Common myeloid progenitor, CD34-positive (primary cell): ENCODE results near the gene C9orf50.

Experiments used
- CTCF ChIA-PET: fragments of 350-600 bp; sonication (Branson Sonifier 250); formaldehyde crosslinking; loops from one replicate; lab custom pipeline; 2021; ENCODE audit warnings: antibody characterized with exemption; lab: Charles Lee
- POLR2A ChIA-PET: fragments of 350-600 bp; sonication (Branson Sonifier 250); formaldehyde crosslinking; loops from one replicate; lab custom pipeline; 2021; ENCODE audit warnings: antibody characterized with exemption; lab: Charles Lee
- DNase-seq, 3 donors: peaks; one replicate each; pipeline versions ENCODE4 v3.0.0 to v3.0.0-alpha.2; 2013
- H3K27ac ChIP-seq, 2 experiments: 1 replicate in 1 of 2; 2 replicates in 1 of 2; pipeline ENCODE4 v1.7.0; 2013; ENCODE audit warnings: inconsistent platforms in 2 of 2, low read length in 2 of 2, mild to moderate bottlenecking in 2 of 2, low read depth in 1 of 2, moderate library complexity in 1 of 2; ENCODE audit not compliant: severe bottlenecking in 2 of 2, insufficient read depth in 1 of 2, poor library complexity in 1 of 2
- H3K27me3 ChIP-seq, 5 experiments: replicated peaks in 2 of 5; 1 replicate in 3 of 5; 2 replicates in 2 of 5; pipeline versions ENCODE4 v1.6.1 to v1.7.0; 2013; ENCODE audit warnings: low read length in 4 of 5, mild to moderate bottlenecking in 2 of 5, moderate library complexity in 2 of 5, inconsistent platforms in 1 of 5; ENCODE audit not compliant: insufficient read depth in 5 of 5, control insufficient read depth in 4 of 5
- H3K36me3 ChIP-seq, 4 experiments: 1 replicate in 2 of 4; 2 replicates in 2 of 4; pipeline versions ENCODE4 v1.6.1 to v1.7.0; 2013; ENCODE audit warnings: low read length in 3 of 4, control low read depth in 1 of 4, mild to moderate bottlenecking in 1 of 4; ENCODE audit not compliant: control insufficient read depth in 4 of 4, insufficient read depth in 4 of 4
- H3K4me1 ChIP-seq, 4 experiments: 1 replicate in 3 of 4; 2 replicates in 1 of 4; pipeline versions ENCODE4 v1.6.1 to v1.7.1; 2013; ENCODE audit warnings: low read length in 3 of 4, mild to moderate bottlenecking in 3 of 4, control low read depth in 1 of 4, inconsistent platforms in 1 of 4, moderate library complexity in 1 of 4; ENCODE audit not compliant: control insufficient read depth in 4 of 4, insufficient read depth in 4 of 4; ENCODE audit errors: control extremely low read depth in 1 of 4
- H3K4me3 ChIP-seq, 7 experiments: 1 replicate in 4 of 7; 2 replicates in 3 of 7; pipeline versions ENCODE4 v1.5.1 to v1.7.0; 2013; ENCODE audit warnings: mild to moderate bottlenecking in 7 of 7, low read length in 6 of 7, moderate library complexity in 6 of 7, inconsistent platforms in 2 of 7, low read depth in 2 of 7, control low read depth in 1 of 7; ENCODE audit not compliant: insufficient read depth in 4 of 7, control insufficient read depth in 1 of 7; ENCODE audit errors: extremely low read depth in 1 of 7
- H3K9me3 ChIP-seq, 5 experiments: 1 replicate in 4 of 5; 2 replicates in 1 of 5; pipeline versions ENCODE4 v1.6.1 to v1.7.1; 2013; ENCODE audit warnings: low read length in 4 of 5, mild to moderate bottlenecking in 2 of 5, inconsistent platforms in 1 of 5, low read depth in 1 of 5, moderate library complexity in 1 of 5; ENCODE audit not compliant: control insufficient read depth in 4 of 5, insufficient read depth in 2 of 5; ENCODE audit errors: control extremely low read depth in 1 of 5
- WGBS: methylation state at CpG from one replicate; pipeline ENCODE4 v1.1.5; 2013; ENCODE audit not compliant: insufficient coverage; 5-methylcytosine and 5-hydroxymethylcytosine counted together

C9orf50 gene

GRCh38 chr9:129626625-129627284, 5.9 kb upstream of the C9orf50 start:
- H3K9me3 ChIP-seq, result no peaks in the 10 kb centered on the region
- WGBS, result 6% methylated on average over 18 of the region's 20 CpGs
- ChIA-PET CTCF (interaction anchor here (0.8 to 7.1 kb wide), 9 partner anchors 11 to 488 kb away, joined by 3 to 76 read pairs (median 4); no protein-coding TSS in a partner anchor), POLR2A (interaction anchor here (0.6 to 1.2 kb wide), 2 partner anchors 11 to 1066 kb away, joined by 3 to 4 read pairs; no protein-coding TSS in a partner anchor)
- peak overlapping the region; percentile 66 to 89 (median 84) for H3K4me3 ChIP-seq
- no peaks in the 10 kb centered on the region for H3K27me3 ChIP-seq
- H3K27ac ChIP-seq, result peak overlapping the region; percentile 61 to 81
- peaks cover 19 to 45% (median 35%) of the 10 kb centered on the region in 4 experiments for H3K4me1 ChIP-seq
- H3K36me3 ChIP-seq, result peaks cover 3 to 40% (median 7%) of the 10 kb centered on the region in 4 experiments
- DNase-seq, result peak in 2 of 3 donors; percentile 41 to 52

- H3K27ac ChIP-seq, result peak within 1 kb of the TSS; percentile 61 to 81
- ChIA-PET CTCF (interaction anchor here (0.8 to 7.1 kb wide), 8 partner anchors 10 to 488 kb away, joined by 3 to 76 read pairs (median 14); no protein-coding TSS in a partner anchor), POLR2A (interaction anchor here (0.6 to 1.0 kb wide), 7 partner anchors 10 to 1065 kb away, joined by 3 to 6 read pairs (median 4); partner anchors contain the start of gene IER5L)
- no peaks in the 10 kb centered on the region for H3K27me3 ChIP-seq
- peak within 1 kb of the TSS; percentile 66 to 89 (median 84) for H3K4me3 ChIP-seq
- WGBS, result 0% methylated on average over 41 of the region's 55 CpGs
- peaks cover 19 to 45% (median 35%) of the 10 kb centered on the region in 4 experiments for H3K4me1 ChIP-seq
- peaks cover 2 to 34% (median 6%) of the 10 kb centered on the region in 4 experiments for H3K36me3 ChIP-seq
- H3K9me3 ChIP-seq, result no peaks in the 10 kb centered on the region
- DNase-seq, result peak; percentile 87 to 94 (median 93)
Observed at GRCh38 chr9:129626079-129626624, 5.3 kb upstream of the C9orf50 start, which contains the start of gene NTMT1. Gene NTMT1 (plus strand): TSS chr9:129626163. CDS start chr9:129632704, 6,541 bp downstream.

GRCh38 chr9:129624947-129625346, 4.0 kb upstream of the C9orf50 start:
- H3K27me3 ChIP-seq, result peaks cover 0 to 4% (median 3%) of the 10 kb centered on the region in 5 experiments
- H3K27ac ChIP-seq, result peak overlapping the region in 1 of 2 experiments; percentile 79
- peak; percentile 84 to 96 (median 93) for DNase-seq
- H3K36me3 ChIP-seq, result peaks cover 0 to 23% (median 4%) of the 10 kb centered on the region in 4 experiments
- WGBS, result 2% methylated on average over 7 of the region's 9 CpGs
- ChIA-PET POLR2A (interaction anchor here (0.9 to 1.4 kb wide), 4 partner anchors 14 to 493 kb away, joined by 3 to 10 read pairs (median 6); no protein-coding TSS in a partner anchor), CTCF (interaction anchor here (0.7 to 7.1 kb wide), 21 partner anchors 8 to 501 kb away, joined by 3 to 76 read pairs (median 5); partner anchors contain the start of gene ASB6)
- no peaks in the 10 kb centered on the region for H3K9me3 ChIP-seq
- H3K4me3 ChIP-seq, result peak overlapping the region in 6 of 7 experiments; percentile 66 to 89 (median 85)
- H3K4me1 ChIP-seq, result peaks cover 19 to 56% (median 46%) of the 10 kb centered on the region in 4 experiments

- WGBS, result 37% methylated on average over 8 of the region's 12 CpGs
- peak; percentile 63 to 68 (median 65) for DNase-seq
- Histone ChIP-seq H3K27me3 (peaks cover 0 to 4% (median 3%) of the 10 kb centered on the region in 5 experiments), H3K4me1 (peaks cover 19 to 61% (median 50%) of the 10 kb centered on the region in 4 experiments), H3K4me3 (peak overlapping the region in 2 of 7 experiments; percentile 84 to 86), H3K9me3 (no peaks in the 10 kb centered on the region), H3K36me3 (peaks cover 0 to 17% (median 3%) of the 10 kb centered on the region in 4 experiments), H3K27ac (no peak overlapping the region)
- ChIA-PET POLR2A (interaction anchor here (0.9 to 1.4 kb wide), 4 partner anchors 13 to 493 kb away, joined by 3 to 10 read pairs (median 6); no protein-coding TSS in a partner anchor), CTCF (interaction anchor here (0.8 to 7.1 kb wide), 21 partner anchors 11 to 512 kb away, joined by 3 to 76 read pairs (median 5); partner anchors contain the start of gene ASB6)
Observed at GRCh38 chr9:129624168-129624759, 3.4 kb upstream of the C9orf50 start.

GRCh38 chr9:129623331-129623730, 2.4 kb upstream of the C9orf50 start:
- H3K27ac ChIP-seq, result no peak overlapping the region
- POLR2A ChIA-PET, result no interaction called here
- H3K4me1 ChIP-seq, result peaks cover 19 to 58% (median 50%) of the 10 kb centered on the region in 4 experiments
- H3K27me3 ChIP-seq, result peaks cover 0 to 4% (median 3%) of the 10 kb centered on the region in 5 experiments
- peaks cover 0 to 8% (median under 1%) of the 10 kb centered on the region in 4 experiments for H3K36me3 ChIP-seq
- WGBS, result 96% methylated on average over 6 of the region's 6 CpGs
- CTCF ChIA-PET, result interaction anchor here (0.7 to 7.1 kb wide), 12 partner anchors 11 to 512 kb away, joined by 3 to 76 read pairs (median 9); no protein-coding TSS in a partner anchor
- no peak overlapping the region for H3K4me3 ChIP-seq
- DNase-seq, result no peak
- no peaks in the 10 kb centered on the region for H3K9me3 ChIP-seq
